Fibroblast of lung (primary cell): ENCODE results near the gene ONECUT3. TPM values are rescaled to one million over a fixed set of nuclear protein-coding genes. Genes with fewer than 3 reads are reported as not detected.

ENCODE experiments used
- DNase-seq, 2 donors: peaks; one replicate each; pipeline versions ENCODE4 v3.0.0 to v3.0.0-alpha.2; 2010; ENCODE audit warnings: low read depth in 2 of 2
- H2AFZ ChIP-seq: 2 replicates; pipeline ENCODE4 v1.5.1; 2012; ENCODE audit warnings: low read length, control low read depth, inconsistent platforms
- H3K27ac ChIP-seq: 2 replicates; pipeline ENCODE4 v1.5.1; 2011; ENCODE audit warnings: low read length, control low read depth; ENCODE audit not compliant: insufficient read depth
- H3K27me3 ChIP-seq: 2 replicates; pipeline ENCODE4 v1.5.1; 2011; ENCODE audit warnings: mild to moderate bottlenecking, low read length; ENCODE audit not compliant: control insufficient read depth, insufficient read depth
- H3K36me3 ChIP-seq: 2 replicates; pipeline ENCODE4 v1.5.1; 2011; ENCODE audit warnings: low read length; ENCODE audit not compliant: control insufficient read depth, insufficient read depth
- H3K4me1 ChIP-seq: 2 replicates; pipeline ENCODE4 v1.5.1; 2011; ENCODE audit warnings: low read length; ENCODE audit not compliant: control insufficient read depth, insufficient read depth; ENCODE audit errors: extremely low read depth
- H3K4me2 ChIP-seq: 2 replicates; pipeline ENCODE4 v1.5.1; 2011; ENCODE audit warnings: low read length, control low read depth; ENCODE audit not compliant: insufficient read depth; ENCODE audit errors: extremely low read depth
- H3K4me3 ChIP-seq, 4 experiments: fragments of 200-600 bp in 1 of 4; sonication (generic) in 1 of 4; replicated peaks in 1 of 4; 2 replicates each; pipeline ENCODE4 v1.5.1; 2011 to 2016; ENCODE audit warnings: low read length in 4 of 4, low read depth in 3 of 4, mild to moderate bottlenecking in 3 of 4, control low read depth in 2 of 4, inconsistent platforms in 1 of 4, mixed read lengths in 1 of 4; ENCODE audit not compliant: insufficient read depth in 1 of 4; ENCODE audit errors: control extremely low read depth in 1 of 4
- H3K79me2 ChIP-seq: 2 replicates; pipeline ENCODE4 v1.5.1; 2012; ENCODE audit warnings: mild to moderate bottlenecking, low read length, inconsistent platforms; ENCODE audit not compliant: control insufficient read depth, insufficient read depth
- H3K9ac ChIP-seq: 2 replicates; pipeline ENCODE4 v1.5.1; 2011; ENCODE audit warnings: mild to moderate bottlenecking, low read length, control low read depth; ENCODE audit not compliant: insufficient read depth
- H3K9me3 ChIP-seq: 2 replicates; pipeline ENCODE4 v1.5.1; 2012; ENCODE audit warnings: low read depth, low read length; ENCODE audit not compliant: control insufficient read depth, insufficient read depth
- H4K20me1 ChIP-seq: 2 replicates; pipeline ENCODE4 v1.5.1; 2011; ENCODE audit warnings: low read length; ENCODE audit not compliant: control insufficient read depth, insufficient read depth; ENCODE audit errors: extremely low read depth
- CTCF ChIP-seq, 2 donors: IDR thresholded peaks in 1 of 2; conservative IDR thresholded peaks in 1 of 2; 1 replicate in 1 of 2; 2 replicates in 1 of 2; pipeline ENCODE4 v1.5.1; 2011 to 2012; ENCODE audit warnings: low read length in 2 of 2, control low read depth in 1 of 2, inconsistent platforms in 1 of 2, low read depth in 1 of 2, mild to moderate bottlenecking in 1 of 2
- EZH2 ChIP-seq: IDR thresholded peaks from 2 replicates; pipeline ENCODE4 v1.5.1; 2012; ENCODE audit warnings: low read length, control low read depth, mild to moderate bottlenecking; ENCODE audit errors: missing control alignments
- polyA plus RNA-seq, 2 donors: library from polyadenylated mRNA; depleted of rRNA in 1 of 2; stranded (reverse) in 1 of 2; unstranded in 1 of 2; fragments of >200 nt; gene quantifications; 2 replicates each; pipeline ENCODE4 v1.2.1, GENCODE V29; 2011 to 2012; ENCODE audit warnings: missing spikeins in 1 of 2
- total RNA-seq: library from RNA; depleted of rRNA; stranded (reverse); fragments of >200 nt; gene quantifications from 2 replicates; pipeline ENCODE4 v1.2.1, GENCODE V29; 2014

ONECUT3 gene
- total and polyA plus RNA-seq, 2 donors (not counting 1 experiment from before 2014, with no cell fraction given), result not detected

- Histone ChIP-seq H3K4me2 (no peak overlapping the region), H2AFZ (no peak overlapping the region), H4K20me1 (no peaks in the 10 kb centered on the region), H3K27me3 (no peaks in the 10 kb centered on the region), H3K27ac (no peak overlapping the region), H3K9me3 (no peaks in the 10 kb centered on the region), H3K4me1 (peaks cover 2% of the 10 kb centered on the region), H3K4me3 (no peak overlapping the region), H3K36me3 (peaks cover 26% of the 10 kb centered on the region), H3K9ac (no peak overlapping the region), H3K79me2 (no peaks in the 10 kb centered on the region)
- TF ChIP-seq EZH2 (no peak), CTCF (conservative IDR thresholded peaks at IDR 0.05 in 1 of 2, IDR thresholded peaks at IDR 0.05 in 1 of 2; ENCODE audit: low read depth in 1 of 2, low read length in 2 of 2) (no peak)
- DNase-seq, result no peak
These were observed 62.6 kb downstream of the ONECUT3 start for GRCh38 chr19:1815605-1816529.

- H3K4me3 ChIP-seq, result no peak overlapping the region
- no peak overlapping the region for H3K4me2 ChIP-seq
- H3K27me3 ChIP-seq, result no peaks in the 10 kb centered on the region
- peaks cover 2% of the 10 kb centered on the region for H3K4me1 ChIP-seq
- TF ChIP-seq CTCF (conservative IDR thresholded peaks at IDR 0.05 in 1 of 2, IDR thresholded peaks at IDR 0.05 in 1 of 2; ENCODE audit: low read depth in 1 of 2, low read length in 2 of 2), result no peak
- no peaks in the 10 kb centered on the region for H3K9me3 ChIP-seq
- no peak overlapping the region for H3K27ac ChIP-seq
- H3K79me2 ChIP-seq, result no peaks in the 10 kb centered on the region
- DNase-seq, result no peak
- no peaks in the 10 kb centered on the region for H4K20me1 ChIP-seq
- H3K9ac ChIP-seq, result no peak overlapping the region
- no peak overlapping the region for H2AFZ ChIP-seq
- H3K36me3 ChIP-seq, result peaks cover 29% of the 10 kb centered on the region
These were observed 63.4 kb downstream of the ONECUT3 start for GRCh38 chr19:1816530-1817298.

GRCh38 chr19:1817553-1818179 lies 64.4 kb downstream of the ONECUT3 start:
- H3K27ac ChIP-seq, result no peak overlapping the region
- H2AFZ ChIP-seq, result no peak overlapping the region
- TF ChIP-seq CTCF (conservative IDR thresholded peaks at IDR 0.05 in 1 of 2, IDR thresholded peaks at IDR 0.05 in 1 of 2; ENCODE audit: low read depth in 1 of 2, low read length in 2 of 2) (no peak), EZH2 (no peak)
- H4K20me1 ChIP-seq, result no peaks in the 10 kb centered on the region
- no peaks in the 10 kb centered on the region for H3K27me3 ChIP-seq
- peaks cover 29% of the 10 kb centered on the region for H3K36me3 ChIP-seq
- no peak overlapping the region for H3K4me2 ChIP-seq
- DNase-seq, result no peak
- H3K9ac ChIP-seq, result no peak overlapping the region
- no peaks in the 10 kb centered on the region for H3K9me3 ChIP-seq
- H3K4me3 ChIP-seq, result no peak overlapping the region
- H3K79me2 ChIP-seq, result no peaks in the 10 kb centered on the region
- H3K4me1 ChIP-seq, result peaks cover 2% of the 10 kb centered on the region
